Nephron progenitor cell (in vitro differentiated cells): ENCODE measurements around the gene CD274.

ENCODE experiments used
- DNase-seq: peaks from one replicate; pipeline ENCODE4 v3.0.0; 2021
- H3K27ac Mint-ChIP-seq: 2 replicates; pipeline ENCODE4 v1.8.0; 2021; ENCODE audit warnings: mild to moderate bottlenecking, moderate library complexity, mixed read lengths
- H3K27me3 Mint-ChIP-seq: 2 replicates; pipeline ENCODE4 v1.8.0; 2021; ENCODE audit warnings: mild to moderate bottlenecking, low read depth, mixed read lengths; ENCODE audit not compliant: poor library complexity
- H3K36me3 Mint-ChIP-seq: 2 replicates; pipeline ENCODE4 v1.8.0; 2021; ENCODE audit warnings: low read depth, mixed read lengths
- H3K4me1 Mint-ChIP-seq: 2 replicates; pipeline ENCODE4 v1.8.0; 2021; ENCODE audit warnings: mixed read lengths
- H3K4me3 Mint-ChIP-seq: 2 replicates; pipeline ENCODE4 v1.8.0; 2021; ENCODE audit warnings: mild to moderate bottlenecking, moderate library complexity, mixed read lengths
- H3K9me3 Mint-ChIP-seq: 2 replicates; pipeline ENCODE4 v1.8.0; 2021; ENCODE audit warnings: mild to moderate bottlenecking, moderate library complexity, mixed read lengths
- TF ChIP-seq, protein P1 (sequence below): fragments of 200-600 bp; sonication (generic); IDR thresholded peaks from 2 replicates; pipeline ENCODE4 v1.5.0; 2021; ENCODE audit warnings: antibody characterized with exemption

The CD274 gene

DNA sequence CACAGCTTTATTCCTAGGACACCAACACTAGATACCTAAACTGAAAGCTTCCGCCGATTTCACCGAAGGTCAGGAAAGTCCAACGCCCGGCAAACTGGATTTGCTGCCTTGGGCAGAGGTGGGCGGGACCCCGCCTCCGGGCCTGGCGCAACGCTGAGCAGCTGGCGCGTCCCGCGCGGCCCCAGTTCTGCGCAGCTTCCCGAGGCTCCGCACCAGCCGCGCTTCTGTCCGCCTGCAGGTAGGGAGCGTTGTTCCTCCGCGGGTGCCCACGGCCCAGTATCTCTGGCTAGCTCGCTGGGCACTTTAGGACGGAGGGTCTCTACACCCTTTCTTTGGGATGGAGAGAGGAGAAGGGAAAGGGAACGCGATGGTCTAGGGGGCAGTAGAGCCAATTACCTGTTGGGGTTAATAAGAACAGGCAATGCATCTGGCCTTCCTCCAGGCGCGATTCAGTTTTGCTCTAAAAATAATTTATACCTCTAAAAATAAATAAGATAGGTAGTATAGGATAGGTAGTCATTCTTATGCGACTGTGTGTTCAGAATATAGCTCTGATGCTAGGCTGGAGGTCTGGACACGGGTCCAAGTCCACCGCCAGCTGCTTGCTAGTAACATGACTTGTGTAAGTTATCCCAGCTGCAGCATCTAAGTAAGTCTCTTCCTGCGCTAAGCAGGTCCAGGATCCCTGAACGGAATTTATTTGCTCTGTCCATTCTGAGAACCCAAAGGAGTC lies at the start of gene CD274:
TSS of gene CD274 (plus strand) at position 184 of the 733 bp plus-strand sequence. CDS start 5,572 bp downstream, outside the sequence.
- peaks cover 30% of the 10 kb centered on the region for H3K27me3 Mint-ChIP-seq
- H3K36me3 Mint-ChIP-seq = no peaks in the 10 kb centered on the region
- peak within 1 kb of the TSS; percentile 81 for H3K4me3 Mint-ChIP-seq
- TF ChIP-seq, protein P1, sequence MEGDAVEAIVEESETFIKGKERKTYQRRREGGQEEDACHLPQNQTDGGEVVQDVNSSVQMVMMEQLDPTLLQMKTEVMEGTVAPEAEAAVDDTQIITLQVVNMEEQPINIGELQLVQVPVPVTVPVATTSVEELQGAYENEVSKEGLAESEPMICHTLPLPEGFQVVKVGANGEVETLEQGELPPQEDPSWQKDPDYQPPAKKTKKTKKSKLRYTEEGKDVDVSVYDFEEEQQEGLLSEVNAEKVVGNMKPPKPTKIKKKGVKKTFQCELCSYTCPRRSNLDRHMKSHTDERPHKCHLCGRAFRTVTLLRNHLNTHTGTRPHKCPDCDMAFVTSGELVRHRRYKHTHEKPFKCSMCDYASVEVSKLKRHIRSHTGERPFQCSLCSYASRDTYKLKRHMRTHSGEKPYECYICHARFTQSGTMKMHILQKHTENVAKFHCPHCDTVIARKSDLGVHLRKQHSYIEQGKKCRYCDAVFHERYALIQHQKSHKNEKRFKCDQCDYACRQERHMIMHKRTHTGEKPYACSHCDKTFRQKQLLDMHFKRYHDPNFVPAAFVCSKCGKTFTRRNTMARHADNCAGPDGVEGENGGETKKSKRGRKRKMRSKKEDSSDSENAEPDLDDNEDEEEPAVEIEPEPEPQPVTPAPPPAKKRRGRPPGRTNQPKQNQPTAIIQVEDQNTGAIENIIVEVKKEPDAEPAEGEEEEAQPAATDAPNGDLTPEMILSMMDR = peak; percentile 39
- DNase-seq = peak; percentile 80
- peaks cover 5% of the 10 kb centered on the region for H3K4me1 Mint-ChIP-seq
- H3K27ac Mint-ChIP-seq = no peak within 1 kb of the TSS
- no peaks in the 10 kb centered on the region for H3K9me3 Mint-ChIP-seq

GRCh38 chr9:5402217-5402616 lies 48.1 kb upstream of the CD274 start:
- no peak for DNase-seq
- Mint-ChIP-seq H3K4me1 (no peaks in the 10 kb centered on the region), H3K4me3 (no peak overlapping the region), H3K36me3 (peaks cover 20% of the 10 kb centered on the region), H3K27ac (no peak overlapping the region), H3K27me3 (no peaks in the 10 kb centered on the region), H3K9me3 (peaks cover 40% of the 10 kb centered on the region)
- TF ChIP-seq, protein P1 = no peak

DNA sequence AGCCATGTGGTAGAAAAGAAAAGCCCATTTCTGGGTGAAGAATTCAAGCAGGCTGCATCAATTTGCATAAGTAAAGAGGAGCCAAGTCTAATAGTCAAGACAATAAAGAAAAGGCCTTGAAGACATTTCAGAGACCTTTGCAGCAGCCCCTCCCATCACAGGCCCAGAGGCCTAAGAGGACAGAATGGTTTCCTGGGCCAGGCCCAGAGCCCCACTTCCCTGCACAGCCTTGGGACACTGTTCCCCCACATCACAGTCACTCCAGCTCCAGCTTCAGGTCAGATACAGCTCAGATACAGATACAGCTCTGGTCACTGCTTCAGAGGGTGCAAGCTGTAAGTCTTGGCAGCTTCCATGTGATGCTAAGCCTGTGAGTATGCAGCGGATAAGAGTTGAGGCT lies 41.7 kb upstream of the CD274 start:
- H3K27me3 Mint-ChIP-seq = no peaks in the 10 kb centered on the region
- no peaks in the 10 kb centered on the region for H3K4me1 Mint-ChIP-seq
- no peak for DNase-seq
- H3K4me3 Mint-ChIP-seq = no peak overlapping the region
- peaks cover 63% of the 10 kb centered on the region for H3K9me3 Mint-ChIP-seq
- H3K36me3 Mint-ChIP-seq = peaks cover 55% of the 10 kb centered on the region
- TF ChIP-seq, protein P1 = no peak
- H3K27ac Mint-ChIP-seq = no peak overlapping the region

DNA sequence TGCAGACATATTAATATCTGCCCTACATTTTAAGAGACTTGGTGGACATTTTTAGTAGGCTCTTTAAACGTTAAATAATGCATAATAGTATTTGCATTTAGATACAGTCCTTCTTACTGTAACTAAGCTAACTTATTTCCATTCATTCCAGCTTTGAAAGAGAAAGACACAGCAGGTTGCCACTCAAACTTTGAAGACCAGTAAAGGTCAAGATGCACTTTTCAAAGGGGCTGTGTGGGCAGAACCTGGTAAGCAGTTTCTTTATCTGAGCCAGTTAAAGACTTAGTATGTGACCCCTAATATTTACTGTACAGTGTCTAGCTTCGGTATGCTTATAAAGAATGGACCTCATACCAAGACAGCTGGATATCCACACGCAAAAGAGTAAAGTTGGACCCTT lies 33.4 kb upstream of the CD274 start:
- no peak for DNase-seq
- Mint-ChIP-seq H3K4me3 (no peak overlapping the region), H3K27me3 (no peaks in the 10 kb centered on the region), H3K36me3 (peaks cover 28% of the 10 kb centered on the region), H3K9me3 (no peaks in the 10 kb centered on the region), H3K4me1 (no peaks in the 10 kb centered on the region), H3K27ac (no peak overlapping the region)
- TF ChIP-seq, protein P1 = no peak

DNA sequence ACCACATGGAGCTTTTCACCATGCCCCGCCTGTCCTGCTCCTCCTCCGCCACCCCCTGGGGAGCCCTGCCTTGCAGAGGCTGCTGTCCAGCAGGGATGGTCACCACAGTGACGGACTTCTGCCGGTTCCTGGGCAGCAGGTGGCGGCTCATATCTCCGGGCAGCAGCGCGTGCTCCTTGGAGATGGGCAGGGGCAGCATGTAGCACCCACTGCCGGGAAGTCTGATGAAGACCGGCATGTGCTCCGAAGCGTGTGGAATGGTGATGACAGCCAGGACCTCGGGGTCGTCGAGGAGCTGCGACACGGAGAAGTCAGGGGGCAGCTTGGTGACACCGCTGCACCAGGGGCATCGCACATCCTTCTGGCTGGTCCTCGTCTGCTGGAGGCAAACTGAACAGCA lies 31.9 kb upstream of the CD274 start:
- Mint-ChIP-seq H3K4me1 (no peaks in the 10 kb centered on the region), H3K27ac (no peak overlapping the region), H3K4me3 (no peak overlapping the region), H3K27me3 (no peaks in the 10 kb centered on the region), H3K36me3 (peaks cover 16% of the 10 kb centered on the region), H3K9me3 (no peaks in the 10 kb centered on the region)
- no peak for DNase-seq
- TF ChIP-seq, protein P1 = no peak

GRCh38 chr9:5419987-5420386 lies 30.4 kb upstream of the CD274 start:
- Mint-ChIP-seq H3K4me1 (no peaks in the 10 kb centered on the region), H3K36me3 (peaks cover 11% of the 10 kb centered on the region), H3K9me3 (no peaks in the 10 kb centered on the region), H3K4me3 (no peak overlapping the region), H3K27me3 (no peaks in the 10 kb centered on the region), H3K27ac (no peak overlapping the region)
- no peak for DNase-seq
- TF ChIP-seq, protein P1 = no peak
